Prostate gland (tissue), 2 donors: ENCODE results near the gene ANO6. TPM values are rescaled to one million over a fixed set of nuclear protein-coding genes. Genes with fewer than 3 reads are reported as not detected.
"Not testable (repeated sequence)": the region's sequence is repeated elsewhere in the genome, so short reads cannot be mapped to it uniquely, and the experiment has no call there.

Source experiments
- DNase-seq: peaks from one replicate; pipeline ENCODE4 v3.0.0-alpha.2; 2019; ENCODE audit warnings: low spot score
- H3K27ac ChIP-seq, 2 donors: fragments of 200-600 bp; sonication (generic); 2 replicates each; pipeline ENCODE4 v1.5.1; 2017 to 2019
- H3K27me3 ChIP-seq: fragments of 200-600 bp; sonication (generic); replicated peaks from 2 replicates; pipeline ENCODE4 v1.5.1; 2019; ENCODE audit not compliant: insufficient read depth
- H3K36me3 ChIP-seq, 2 donors: fragments of 200-600 bp; sonication (generic); 1 replicate in 1 of 2; 2 replicates in 1 of 2; pipeline versions ENCODE4 v1.5.1 to v1.8.1; 2017 to 2019
- H3K4me1 ChIP-seq: fragments of 200-600 bp; sonication (generic); replicated peaks from 2 replicates; pipeline ENCODE4 v1.5.1; 2019
- H3K4me3 ChIP-seq, 2 donors: fragments of 200-600 bp; sonication (generic); 2 replicates each; pipeline ENCODE4 v1.5.1; 2017 to 2019
- H3K9me3 ChIP-seq: fragments of 200-600 bp; sonication (generic); 2 replicates; pipeline ENCODE4 v1.5.1; 2017
- CTCF ChIP-seq, 4 experiments: fragments of 200-600 bp in 2 of 4; fragments of 450-650 bp in 2 of 4; sonication (generic) in 2 of 4; IDR thresholded peaks; 1 replicate in 3 of 4; 2 replicates in 1 of 4; pipeline ENCODE4 v1.5.1; 2016 to 2019; ENCODE audit warnings: antibody characterized with exemption in 4 of 4, mild to moderate bottlenecking in 2 of 4, moderate library complexity in 2 of 4
- POLR2A ChIP-seq: fragments of 450-650 bp; IDR thresholded peaks from one replicate; pipeline ENCODE4 v1.6.1; 2016; ENCODE audit warnings: antibody characterized with exemption, mild to moderate bottlenecking
- POLR2AphosphoS5 ChIP-seq: sonication (generic); formaldehyde crosslinking; IDR thresholded peaks from one replicate; pipeline ENCODE4 v1.6.1; 2017; ENCODE audit warnings: antibody characterized with exemption
- WGBS: methylation state at CpG from one replicate; pipeline ENCODE4 v1.1.5; 2018; 5-methylcytosine and 5-hydroxymethylcytosine counted together
- intact Hi-C: fragments of 100-400 bp; cut with DNase I; formaldehyde crosslinking; loops from one replicate; pipeline ENCODE4 v1.14.2; 2022
- total RNA-seq, 2 donors: library from RNA; depleted of rRNA; stranded (reverse); fragments of >200 nt; gene quantifications; one replicate each; pipeline ENCODE4 v1.1.0, GENCODE V29; 2016

Gene ANO6
- total RNA-seq, 2 donors from 2014 or later = 36.8 to 78.8 TPM

GRCh38 chr12:45234139-45234865 lies 18.4 kb downstream of the ANO6 start:
- peak; percentile 20 for DNase-seq
- no peak overlapping the region for H3K4me3 ChIP-seq
- H3K27ac ChIP-seq = peak overlapping the region; percentile 59 to 82
- no peaks in the 10 kb centered on the region for H3K36me3 ChIP-seq
- TF ChIP-seq POLR2AphosphoS5 (peak; percentile 57), CTCF (IDR thresholded peaks at IDR 0.05) (no peak)
- intact Hi-C loops = no loop called here
- 8% methylated on average over 4 of the region's 4 CpGs for WGBS
- H3K4me1 ChIP-seq = no peaks in the 10 kb centered on the region
- no peaks in the 10 kb centered on the region for H3K9me3 ChIP-seq
- H3K27me3 ChIP-seq = no peaks in the 10 kb centered on the region

- Histone ChIP-seq H3K9me3 (no peaks in the 10 kb centered on the region), H3K27me3 (no peaks in the 10 kb centered on the region), H3K4me1 (no peaks in the 10 kb centered on the region), H3K27ac (peak overlapping the region; percentile 59 to 82), H3K4me3 (no peak overlapping the region), H3K36me3 (no peaks in the 10 kb centered on the region)
- TF ChIP-seq POLR2AphosphoS5 (peak; percentile 12), POLR2A (no peak)
- DNase-seq = peak; percentile 40
- WGBS = 40% methylated on average over 4 of the region's 4 CpGs
- intact Hi-C loops = no loop called here
These were observed 19.5 kb downstream of the ANO6 start for GRCh38 chr12:45235087-45236025.

GRCh38 chr12:45236383-45236782 lies 20.5 kb downstream of the ANO6 start:
- WGBS = 61% methylated on average over 2 of the region's 2 CpGs
- H3K9me3 ChIP-seq, H3K27ac ChIP-seq, H3K4me1 ChIP-seq, DNase-seq, H3K36me3 ChIP-seq, H3K4me3 ChIP-seq, intact Hi-C loops, H3K27me3 ChIP-seq: not testable (repeated sequence)

GRCh38 chr12:45242180-45242579 lies 26.3 kb downstream of the ANO6 start:
- Histone ChIP-seq H3K4me1 (no peaks in the 10 kb centered on the region), H3K36me3 (no peaks in the 10 kb centered on the region), H3K4me3 (no peak overlapping the region), H3K27ac (no peak overlapping the region), H3K27me3 (no peaks in the 10 kb centered on the region), H3K9me3 (no peaks in the 10 kb centered on the region)
- 85% methylated on average over 10 of the region's 11 CpGs for WGBS
- TF ChIP-seq CTCF (IDR thresholded peaks at IDR 0.05) = no peak
- no peak for TF ChIP-seq POLR2A
- TF ChIP-seq POLR2AphosphoS5 = no peak
- DNase-seq = no peak
- intact Hi-C loops = no loop called here

GRCh38 chr12:45243963-45244362 lies 28.1 kb downstream of the ANO6 start:
- Histone ChIP-seq H3K4me3 (no peak overlapping the region), H3K27ac (no peak overlapping the region), H3K9me3 (no peaks in the 10 kb centered on the region), H3K36me3 (no peaks in the 10 kb centered on the region), H3K27me3 (no peaks in the 10 kb centered on the region), H3K4me1 (no peaks in the 10 kb centered on the region)
- DNase-seq = no peak
- intact Hi-C loops = no loop called here
- TF ChIP-seq POLR2AphosphoS5 (no peak), CTCF (IDR thresholded peaks at IDR 0.05) (no peak), POLR2A (no peak)
- 88% methylated on average over 4 of the region's 4 CpGs for WGBS
